K562 treated with DMSO at 1 percent for 4 hours (cell line): Measurements from ENCODE around the gene COL15A1. TPM values are rescaled to one million over a fixed set of nuclear protein-coding genes. Genes with fewer than 3 reads are reported as not detected.

Experiments
- total RNA-seq: library from RNA; unstranded; fragments of 300-600 nt; gene quantifications from 2 replicates; pipeline ENCODE4 v1.2.3, GENCODE V29; 2022; ENCODE audit not compliant: insufficient read depth

The COL15A1 gene
- total RNA-seq = 20.1 and 20.9 TPM in 2 replicates

DNA sequence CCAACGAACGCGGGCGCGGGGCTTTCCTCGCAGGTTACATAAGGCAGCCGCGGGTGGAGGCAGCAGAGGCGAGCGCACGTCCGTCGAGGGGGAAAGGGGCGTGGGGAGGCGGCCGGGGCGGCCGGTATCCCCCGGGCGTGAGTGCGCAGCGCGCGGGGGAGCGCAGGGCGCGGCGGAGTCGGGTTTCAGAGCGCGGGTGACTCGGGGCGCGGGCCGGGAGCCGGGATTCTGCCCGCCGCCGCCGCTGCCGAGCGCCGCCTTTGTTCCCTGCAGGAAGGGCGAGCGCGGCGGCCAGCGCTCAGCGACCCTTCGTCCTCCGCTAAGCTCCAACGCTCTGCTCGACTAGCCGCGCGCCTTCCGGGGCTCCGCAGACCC, at the start of gene COL15A1:
Gene COL15A1, plus strand, starts transcription at position 226 of the 375 bp plus-strand sequence. CDS start 155 bp downstream, outside the sequence.

DNA sequence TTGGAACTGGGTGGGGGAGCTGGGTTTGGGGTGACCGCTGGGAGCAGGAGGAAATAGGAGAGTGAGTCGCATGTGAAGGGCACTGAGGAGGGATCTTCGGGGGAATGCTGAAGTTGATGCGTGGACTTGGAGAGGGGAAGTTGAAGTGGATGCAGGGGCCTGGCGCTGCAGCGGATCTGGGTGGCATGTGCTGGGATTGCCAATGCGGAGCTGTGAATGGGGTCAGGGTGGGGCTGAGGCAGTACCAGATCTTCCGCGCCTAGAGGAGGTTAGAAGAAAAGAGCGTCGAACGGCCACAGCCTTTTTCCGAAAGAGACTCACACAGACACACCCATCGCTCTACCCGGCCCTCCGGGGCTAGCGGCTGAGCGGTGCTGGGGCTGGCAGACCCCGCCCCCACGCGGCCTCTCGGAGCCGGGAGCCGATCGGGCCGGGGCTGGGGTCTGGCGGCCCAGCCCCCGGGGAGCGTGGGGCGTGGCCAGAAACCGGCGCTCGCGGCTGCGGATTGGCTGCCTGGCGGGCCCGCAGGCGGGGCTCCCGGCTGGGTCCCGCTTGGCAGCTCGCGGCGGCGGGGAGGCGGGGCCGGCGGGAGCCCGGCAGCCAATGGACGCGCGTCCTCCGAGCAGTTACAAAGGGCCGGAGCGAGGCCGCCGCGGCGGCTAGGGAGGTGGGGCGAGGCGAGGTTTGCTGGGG, 160.9 kb downstream of the COL15A1 start, which contains the start of gene TGFBR1:
Gene TGFBR1, plus strand, starts transcription at position 655 of the 693 bp plus-strand sequence. CDS start 93 bp downstream, outside the sequence.

Other genes starting within 250 kb of the COL15A1 start
- 0.10 TPM in 1 of 2 replicates, not detected in the other for gene GABBR2, start 235.0 kb upstream of the COL15A1 start, total RNA-seq
- 27.1 and 29.4 TPM in 2 replicates for gene ANKS6, start 147.4 kb upstream of the COL15A1 start, total RNA-seq
- 49.3 and 51.7 TPM in 2 replicates for gene GALNT12, start 136.2 kb upstream of the COL15A1 start, total RNA-seq
- 9.4 and 12.0 TPM in 2 replicates for gene TGFBR1, start 161.2 kb downstream of the COL15A1 start, total RNA-seq